GM18909 (cell line): ENCODE data around the gene FOSB.

Experiments
- ATAC-seq: cut with Tn5 transposase; IDR thresholded peaks from one replicate; pipeline ENCODE4 v1.9.1; 2021; ENCODE audit warnings: mild to moderate bottlenecking; ENCODE audit not compliant: unreplicated experiment, poor library complexity

Gene FOSB

GRCh38 chr19:45440873-45441654 lies 26.7 kb upstream of the FOSB start:
- no peak for ATAC-seq

DNA sequence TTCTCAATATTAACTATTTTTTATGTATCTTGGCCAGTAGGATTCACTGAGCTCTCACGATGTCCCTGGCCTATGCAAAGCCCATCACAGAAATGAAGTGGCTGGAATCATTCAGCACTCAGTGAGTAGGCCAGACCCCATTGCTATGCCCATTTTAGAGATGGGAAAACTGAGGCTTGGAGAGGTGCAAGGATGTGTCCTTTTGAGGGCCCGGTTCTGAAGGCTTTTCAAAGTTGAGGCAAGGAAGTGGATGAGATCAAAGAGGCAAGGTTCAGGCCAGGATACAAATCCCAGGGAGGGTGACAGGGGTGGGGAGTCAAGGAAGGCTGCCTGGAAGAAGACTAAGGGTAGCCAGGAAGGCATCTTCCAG lies 25.4 kb upstream of the FOSB start:
- no peak for ATAC-seq

DNA sequence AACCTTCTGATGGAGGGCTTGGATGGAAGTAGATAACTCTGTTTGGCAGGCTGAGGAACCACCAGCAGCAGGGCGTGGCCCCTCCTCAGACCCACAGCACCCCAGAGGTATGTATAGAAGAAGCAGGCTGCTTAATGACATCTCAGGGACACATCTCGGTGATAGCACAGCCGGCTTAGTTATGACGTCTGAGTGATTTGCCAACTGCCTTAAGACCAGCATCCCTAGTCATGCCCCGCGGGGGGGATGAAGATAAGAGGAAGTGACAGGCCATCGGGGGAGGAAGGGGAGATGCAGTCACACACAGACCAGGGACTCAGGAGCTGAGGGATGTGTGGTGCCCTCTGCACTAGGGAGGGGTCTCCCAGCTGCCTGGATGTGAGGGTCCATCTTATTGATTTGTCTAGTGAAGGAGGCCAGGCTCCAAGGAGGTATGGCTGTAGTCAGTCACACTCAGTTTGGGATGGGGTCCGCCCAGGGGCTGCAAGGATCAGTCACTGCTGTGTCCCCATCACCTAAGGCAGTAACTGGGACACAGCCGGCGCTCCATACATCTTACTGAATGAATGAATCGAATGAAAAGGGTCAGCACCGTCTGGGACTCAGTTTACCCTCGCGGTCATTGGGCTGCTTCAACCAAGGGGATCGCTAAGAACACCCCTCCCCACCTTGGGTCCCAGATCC lies 24.9 kb upstream of the FOSB start:
- ATAC-seq: no peak

- ATAC-seq: no peak
Observed at GRCh38 chr19:45443462-45444317, 24.1 kb upstream of the FOSB start.

- ATAC-seq: peak; percentile 52
Observed at GRCh38 chr19:45444318-45445041, 23.3 kb upstream of the FOSB start.

- ATAC-seq: no peak
Observed at GRCh38 chr19:45445139-45445538, 22.7 kb upstream of the FOSB start.

DNA sequence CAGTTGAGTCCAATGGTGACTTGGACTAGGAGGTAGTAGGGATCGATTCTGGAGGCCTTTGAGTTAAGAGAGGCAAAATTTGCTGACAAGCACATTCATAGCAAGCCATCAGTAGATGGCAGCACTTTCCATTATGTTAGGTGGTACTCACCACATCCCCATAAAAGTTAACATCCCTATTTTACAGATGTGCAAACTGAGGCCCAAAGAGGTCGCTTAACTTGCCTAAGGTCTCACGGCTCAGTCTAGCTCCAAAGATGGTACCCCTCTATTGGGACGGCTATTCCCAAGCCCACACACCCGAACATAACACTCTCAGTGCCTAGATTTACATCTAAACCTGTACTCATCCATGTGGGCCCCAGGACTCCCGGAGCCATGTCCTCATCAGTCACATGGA lies 21.5 kb upstream of the FOSB start:
- no peak for ATAC-seq

- ATAC-seq: no peak
Observed at GRCh38 chr19:45446944-45447343, 20.9 kb upstream of the FOSB start.

- no peak for ATAC-seq
Observed at GRCh38 chr19:45448425-45448756, 19.4 kb upstream of the FOSB start.

DNA sequence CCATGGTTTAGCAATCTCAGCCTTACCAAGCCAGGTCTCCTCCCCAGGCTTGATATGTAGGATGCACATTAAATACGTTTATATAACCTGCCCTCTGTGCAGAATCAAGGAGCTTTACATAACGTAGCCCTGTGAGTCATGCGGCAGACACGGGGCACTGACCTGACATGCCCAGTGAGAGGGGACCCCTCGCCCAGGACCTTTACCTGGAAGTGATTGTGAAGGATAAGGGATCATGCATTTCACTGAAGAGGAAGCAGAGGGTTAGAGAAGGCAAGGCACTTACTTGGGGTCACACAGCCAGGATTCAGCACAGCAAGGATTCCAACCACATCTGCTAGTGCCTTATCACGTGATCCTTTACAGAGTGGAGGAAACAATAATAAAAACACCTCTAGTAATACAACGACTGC lies 18.9 kb upstream of the FOSB start:
- ATAC-seq: no peak

DNA sequence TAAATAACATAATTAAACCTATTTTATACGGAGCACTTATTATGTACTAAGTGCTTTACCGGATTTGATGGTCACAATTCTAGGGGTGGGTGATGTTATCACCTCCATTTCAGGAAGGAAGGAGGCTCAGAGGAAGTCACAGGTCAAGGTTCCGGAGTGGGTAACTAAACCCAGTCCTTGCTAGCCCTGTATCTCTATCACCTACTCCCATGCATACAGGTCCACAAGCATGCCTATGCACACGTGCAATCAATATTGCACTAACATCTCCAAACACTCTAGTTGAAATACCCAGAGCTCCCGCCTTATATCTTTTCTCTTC lies 17.8 kb upstream of the FOSB start:
- ATAC-seq: peak; percentile 16

GRCh38 chr19:45451131-45451849 lies 16.5 kb upstream of the FOSB start:
- ATAC-seq: peak; percentile 26

GRCh38 chr19:45451850-45452387 lies 15.9 kb upstream of the FOSB start:
- no peak for ATAC-seq

DNA sequence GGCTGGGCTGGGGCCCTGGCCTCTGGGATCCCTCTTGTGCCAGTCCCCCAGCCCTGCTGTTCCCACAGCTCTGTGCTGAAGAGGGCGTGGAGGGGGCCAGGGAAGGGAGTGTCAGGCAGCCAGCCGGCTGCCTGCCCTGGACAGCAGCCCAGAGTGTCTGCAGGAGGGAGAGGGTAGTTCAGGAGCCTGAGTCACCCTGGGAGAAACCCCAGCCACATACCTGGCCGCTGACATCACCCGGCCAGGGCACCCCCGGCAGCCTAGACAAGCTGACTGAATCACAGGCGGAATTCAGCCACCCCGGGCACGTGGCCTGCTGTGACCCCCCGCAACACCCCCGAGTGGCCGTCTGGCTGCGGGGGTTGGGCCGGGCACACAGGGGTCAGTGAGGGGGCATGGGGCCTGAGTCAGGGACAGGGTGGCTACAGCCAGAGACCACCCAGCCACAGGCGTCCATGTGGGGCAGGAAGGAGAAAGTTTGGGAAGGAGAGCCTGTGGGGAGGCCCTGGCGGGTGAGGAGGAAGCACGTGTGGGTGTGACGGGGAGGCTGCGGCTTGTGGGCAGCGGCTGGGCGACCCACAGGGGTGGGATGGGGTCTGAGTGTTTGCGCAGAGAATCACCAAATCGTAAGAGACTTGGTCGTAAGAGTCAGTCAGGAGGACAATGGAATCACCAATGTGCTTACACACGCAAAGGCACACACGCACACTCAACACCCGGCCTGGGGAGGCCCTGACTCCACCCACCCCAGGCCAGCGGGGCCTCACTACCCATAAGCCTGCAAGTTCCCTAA lies 11.9 kb upstream of the FOSB start:
- no peak for ATAC-seq

GRCh38 chr19:45456500-45456815 lies 11.3 kb upstream of the FOSB start:
- ATAC-seq: no peak

- ATAC-seq: no peak
Observed at GRCh38 chr19:45457776-45458175, 10.0 kb upstream of the FOSB start.

GRCh38 chr19:45460807-45461347 lies 6.9 kb upstream of the FOSB start:
- ATAC-seq: no peak

- ATAC-seq: no peak
Observed at GRCh38 chr19:45462174-45462573, 5.6 kb upstream of the FOSB start.

- ATAC-seq: no peak
Observed at GRCh38 chr19:45463241-45463640, 4.6 kb upstream of the FOSB start.
